OCI-LY7 (cell line): ENCODE results near the gene ADGRG3. TPM values are rescaled to one million over a fixed set of nuclear protein-coding genes. Genes with fewer than 3 reads are reported as not detected.

Experiments
- BruUV-seq: library from RNA; stranded (reverse); fragments of 400-500 nt; replicated peaks from 2 replicates; lab custom pipeline; 2021; lab: Mats Ljungman, UMichigan
- CTCF ChIA-PET: fragments of 300-600 bp; sonication (Branson Sonifier 250); formaldehyde crosslinking; loops from one replicate; lab custom pipeline; 2022; ENCODE audit warnings: antibody characterized with exemption; ENCODE audit not compliant: unreplicated experiment; lab: Charles Lee
- POLR2A ChIA-PET: fragments of 300-600 bp; sonication (Branson Sonifier 250); formaldehyde crosslinking; loops from one replicate; lab custom pipeline; 2022; ENCODE audit warnings: antibody characterized with exemption; lab: Charles Lee
- DNase-seq: peaks from one replicate; pipeline ENCODE4 v3.0.0-alpha.2; 2015; ENCODE audit warnings: low spot score
- H2AFZ ChIP-seq: fragments of 200-600 bp; sonication (generic), shearing (Covaris generic); 2 replicates; pipeline ENCODE4 v1.6.1; 2014; ENCODE audit warnings: mild to moderate bottlenecking, antibody characterized with exemption, low read length, moderate library complexity
- H3K27ac ChIP-seq: fragments of 200-600 bp; sonication (generic); 2 replicates; pipeline ENCODE4 v1.5.1; 2014; ENCODE audit warnings: mixed run types, low read depth, mild to moderate bottlenecking, moderate library complexity, low read length, inconsistent platforms; ENCODE audit not compliant: poor library complexity, severe bottlenecking
- H3K36me3 ChIP-seq: fragments of 200-600 bp; sonication (generic); 2 replicates; pipeline ENCODE4 v1.6.1; 2014; ENCODE audit warnings: mild to moderate bottlenecking, antibody characterized with exemption, low read length, moderate library complexity, mixed read lengths; ENCODE audit not compliant: insufficient read depth
- H3K4me1 ChIP-seq: fragments of 200-600 bp; sonication (generic); 2 replicates; pipeline ENCODE4 v1.5.1; 2014; ENCODE audit warnings: mild to moderate bottlenecking, low read length; ENCODE audit not compliant: insufficient read depth, poor library complexity, severe bottlenecking
- H3K4me2 ChIP-seq: fragments of 200-600 bp; sonication (generic); 2 replicates; pipeline ENCODE4 v1.6.1; 2014; ENCODE audit warnings: mild to moderate bottlenecking, low read length
- H3K4me3 ChIP-seq: fragments of 200-600 bp; sonication (generic); 2 replicates; pipeline ENCODE4 v1.5.1; 2014; ENCODE audit warnings: mild to moderate bottlenecking, low read depth, low read length; ENCODE audit not compliant: poor library complexity, severe bottlenecking
- H3K79me2 ChIP-seq: fragments of 200-600 bp; sonication (generic); 2 replicates; pipeline ENCODE4 v1.6.1; 2016; ENCODE audit warnings: low read depth, mild to moderate bottlenecking, low read length, moderate library complexity, mixed read lengths; ENCODE audit not compliant: insufficient read depth
- H3K9me2 ChIP-seq: fragments of 200-600 bp; sonication (generic); 2 replicates; pipeline ENCODE4 v1.6.1; 2016; ENCODE audit warnings: mild to moderate bottlenecking, low read length, mixed read lengths; ENCODE audit not compliant: insufficient read depth
- H3K9me3 ChIP-seq: fragments of 200-600 bp; sonication (generic); 2 replicates; pipeline ENCODE4 v1.6.1; 2014; ENCODE audit warnings: mild to moderate bottlenecking, mixed run types, low read length, mixed read lengths
- H4K20me1 ChIP-seq: fragments of 200-600 bp; sonication (generic); 2 replicates; pipeline ENCODE4 v1.6.1; 2014; ENCODE audit warnings: mild to moderate bottlenecking, antibody characterized with exemption, low read length, moderate library complexity, mixed read lengths; ENCODE audit not compliant: insufficient read depth
- CTCF ChIP-seq: fragments of 200-600 bp; sonication (generic); conservative IDR thresholded peaks from 2 replicates; pipeline ENCODE4 v1.5.1; 2014; ENCODE audit warnings: mild to moderate bottlenecking, antibody characterized with exemption, low read length, moderate library complexity, mixed read lengths
- EZH2phosphoT487 ChIP-seq: fragments of 200-600 bp; sonication (generic); IDR thresholded peaks from 2 replicates; pipeline ENCODE4 v1.6.1; 2018; ENCODE audit warnings: low read depth, borderline replicate concordance, mild to moderate bottlenecking, mixed run types, antibody characterized with exemption, low read length, moderate library complexity, mixed read lengths
- intact Hi-C: fragments of 100-400 bp; cut with micrococcal nuclease; formaldehyde crosslinking; loops from one replicate; pipeline ENCODE4 v1.10.0; 2022; ENCODE audit not compliant: unreplicated experiment
- total RNA-seq, 2 experiments: library from RNA; depleted of rRNA in 1 of 2; stranded (reverse); fragments of >200 nt in 1 of 2; shearing (Covaris generic) in 1 of 2; gene quantifications; 2 replicates each; pipeline ENCODE4 v1.2.3, GENCODE V29; 2014 to 2022

The ADGRG3 gene
- total RNA-seq, 2 experiments from 2014 or later, result not detected

DNA sequence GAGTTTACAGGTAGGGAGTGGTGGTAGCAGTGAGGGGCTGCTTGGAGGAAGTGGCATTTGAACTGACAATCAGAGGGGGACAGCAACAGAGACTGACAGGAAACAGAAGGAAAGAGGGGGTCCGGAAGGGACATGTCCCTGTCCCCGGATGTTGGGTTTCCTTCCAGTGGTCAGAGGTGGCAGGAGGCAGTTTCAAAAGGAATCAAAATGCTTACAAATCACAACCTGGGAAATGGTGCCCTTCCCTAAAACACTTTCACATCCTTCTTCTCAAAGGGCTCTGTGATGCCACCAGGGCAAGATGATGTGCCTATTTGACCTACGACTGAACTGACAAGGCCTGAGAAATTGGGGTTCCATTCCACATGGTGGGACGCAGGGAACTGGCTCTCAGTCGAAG is 20.0 kb upstream of the ADGRG3 start:
- Histone ChIP-seq H4K20me1 (peaks cover 4% of the 10 kb centered on the region; the same call in 1 of the 2 replicates), H3K79me2 (no peaks in the 10 kb centered on the region), H3K36me3 (no peaks in the 10 kb centered on the region), H3K9me2 (no peaks in the 10 kb centered on the region), H3K9me3 (no peaks in the 10 kb centered on the region), H2AFZ (no peak overlapping the region), H3K4me1 (no peaks in the 10 kb centered on the region), H3K4me3 (no peak overlapping the region), H3K4me2 (no peak overlapping the region), H3K27ac (no peak overlapping the region)
- POLR2A ChIA-PET, result no interaction called here
- intact Hi-C loops, result loop anchor here (2.0 to 10.0 kb wide), 2 partner anchors 47 to 233 kb away; no protein-coding TSS in a partner anchor
- BruUV-seq, result no TSS peak
- TF ChIP-seq CTCF, result no peak
- no peak for DNase-seq
- CTCF ChIA-PET, result interaction anchor here (1.9 kb wide), 1 partner anchor 38 kb away, joined by 4 read pairs; no protein-coding TSS in a partner anchor

GRCh38 chr16:57648581-57649442 is 19.3 kb upstream of the ADGRG3 start:
- no TSS peak for BruUV-seq
- no peaks in the 10 kb centered on the region for H3K9me3 ChIP-seq
- peaks cover 4% of the 10 kb centered on the region; the same call in 1 of the 2 replicates for H4K20me1 ChIP-seq
- no peaks in the 10 kb centered on the region for H3K36me3 ChIP-seq
- H3K4me1 ChIP-seq, result no peaks in the 10 kb centered on the region
- H3K4me3 ChIP-seq, result no peak overlapping the region
- H3K27ac ChIP-seq, result no peak overlapping the region
- H3K4me2 ChIP-seq, result no peak overlapping the region
- TF ChIP-seq CTCF (peak; percentile 100), EZH2phosphoT487 (no peak)
- no peaks in the 10 kb centered on the region for H3K79me2 ChIP-seq
- peak; percentile 76 for DNase-seq
- intact Hi-C loops, result loop anchor here (1.0 to 10.0 kb wide), 4 partner anchors 48 to 234 kb away; no protein-coding TSS in a partner anchor
- ChIA-PET CTCF (interaction anchor here (1.0 to 1.9 kb wide), 2 partner anchors 39 to 86 kb away, joined by 4 read pairs; no protein-coding TSS in a partner anchor), POLR2A (no interaction called here)
- no peak overlapping the region for H2AFZ ChIP-seq
- H3K9me2 ChIP-seq, result no peaks in the 10 kb centered on the region

- Histone ChIP-seq H3K36me3 (no peaks in the 10 kb centered on the region), H3K79me2 (no peaks in the 10 kb centered on the region), H2AFZ (no peak overlapping the region), H3K4me2 (no peak overlapping the region), H3K4me1 (no peaks in the 10 kb centered on the region), H3K4me3 (no peak overlapping the region), H3K9me3 (no peaks in the 10 kb centered on the region), H3K27ac (no peak overlapping the region), H4K20me1 (peaks cover 4% of the 10 kb centered on the region; the same call in 1 of the 2 replicates), H3K9me2 (no peaks in the 10 kb centered on the region)
- no peak for TF ChIP-seq CTCF
- TF ChIP-seq EZH2phosphoT487, result no peak
- ChIA-PET POLR2A (no interaction called here), CTCF (interaction anchor here (0.8 to 1.0 kb wide), 2 partner anchors 11 to 86 kb away, joined by 3 to 4 read pairs; no protein-coding TSS in a partner anchor)
- intact Hi-C loops, result loop anchor here (1.0 to 10.0 kb wide), 4 partner anchors 49 to 235 kb away; no protein-coding TSS in a partner anchor
- DNase-seq, result no peak
- BruUV-seq, result no TSS peak
Observed at GRCh38 chr16:57649443-57649751, 18.7 kb upstream of the ADGRG3 start.
